Progenitor cell of endocrine pancreas (in vitro differentiated cells): ENCODE measurements around the gene VWA7. TPM values are rescaled to one million over a fixed set of nuclear protein-coding genes. Genes with fewer than 3 reads are reported as not detected.

Experiments
- DNase-seq: peaks from one replicate; pipeline ENCODE4 v3.0.0; 2021; ENCODE audit warnings: low spot score; ENCODE audit not compliant: unreplicated experiment
- H3K27ac Mint-ChIP-seq: 2 replicates; pipeline ENCODE4 v1.8.0; 2021; ENCODE audit warnings: mild to moderate bottlenecking, moderate library complexity, mixed read lengths
- H3K27me3 Mint-ChIP-seq: 2 replicates; pipeline ENCODE4 v1.8.0; 2021; ENCODE audit warnings: mixed read lengths
- H3K36me3 Mint-ChIP-seq: 2 replicates; pipeline ENCODE4 v1.8.0; 2022; ENCODE audit warnings: mixed read lengths; ENCODE audit not compliant: insufficient read depth
- H3K4me1 Mint-ChIP-seq: 2 replicates; pipeline ENCODE4 v1.8.0; 2021; ENCODE audit warnings: low read depth, mixed read lengths
- H3K4me3 Mint-ChIP-seq: 2 replicates; pipeline ENCODE4 v1.8.0; 2021; ENCODE audit warnings: low read depth, mild to moderate bottlenecking, moderate library complexity, mixed read lengths
- H3K9me3 Mint-ChIP-seq: 2 replicates; pipeline ENCODE4 v1.8.0; 2021; ENCODE audit warnings: low read depth, mixed read lengths
- total RNA-seq: library from RNA; stranded (reverse); gene quantifications from 2 replicates; pipeline ENCODE4 v1.2.1, GENCODE V29; 2021
- TF ChIP-seq, protein P1 (sequence below): fragments of 200-600 bp; sonication (generic); IDR thresholded peaks from one replicate; pipeline ENCODE4 v1.5.0; 2021; ENCODE audit warnings: antibody characterized with exemption, mild to moderate bottlenecking; ENCODE audit not compliant: unreplicated experiment

The VWA7 gene
- total RNA-seq, 1 donor from 2014 or later, result 11.6 TPM

DNA sequence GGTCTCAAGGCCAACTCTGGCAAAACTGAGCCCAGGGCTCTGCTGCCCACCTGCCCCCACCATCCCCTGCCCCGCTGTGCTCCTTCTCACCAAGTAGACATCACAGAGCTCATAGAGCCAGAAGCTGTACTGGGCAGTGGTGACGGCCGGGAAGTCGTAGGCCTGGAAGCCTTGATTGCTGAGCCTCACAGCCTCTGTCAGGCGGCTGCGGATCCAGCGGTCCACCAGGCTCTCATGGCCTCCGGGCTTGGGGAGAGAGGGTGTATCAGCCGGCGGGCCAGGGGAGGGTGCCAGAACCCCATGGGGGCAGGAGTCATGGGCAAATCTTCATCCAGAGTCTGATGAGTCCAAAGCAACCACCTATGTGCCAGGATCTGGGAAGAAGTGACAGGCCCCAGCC is 2.8 kb upstream of the VWA7 start:
- H3K36me3 Mint-ChIP-seq, result peaks cover 12% of the 10 kb centered on the region
- no peaks in the 10 kb centered on the region for H3K9me3 Mint-ChIP-seq
- H3K27ac Mint-ChIP-seq, result no peak overlapping the region
- TF ChIP-seq, protein P1, sequence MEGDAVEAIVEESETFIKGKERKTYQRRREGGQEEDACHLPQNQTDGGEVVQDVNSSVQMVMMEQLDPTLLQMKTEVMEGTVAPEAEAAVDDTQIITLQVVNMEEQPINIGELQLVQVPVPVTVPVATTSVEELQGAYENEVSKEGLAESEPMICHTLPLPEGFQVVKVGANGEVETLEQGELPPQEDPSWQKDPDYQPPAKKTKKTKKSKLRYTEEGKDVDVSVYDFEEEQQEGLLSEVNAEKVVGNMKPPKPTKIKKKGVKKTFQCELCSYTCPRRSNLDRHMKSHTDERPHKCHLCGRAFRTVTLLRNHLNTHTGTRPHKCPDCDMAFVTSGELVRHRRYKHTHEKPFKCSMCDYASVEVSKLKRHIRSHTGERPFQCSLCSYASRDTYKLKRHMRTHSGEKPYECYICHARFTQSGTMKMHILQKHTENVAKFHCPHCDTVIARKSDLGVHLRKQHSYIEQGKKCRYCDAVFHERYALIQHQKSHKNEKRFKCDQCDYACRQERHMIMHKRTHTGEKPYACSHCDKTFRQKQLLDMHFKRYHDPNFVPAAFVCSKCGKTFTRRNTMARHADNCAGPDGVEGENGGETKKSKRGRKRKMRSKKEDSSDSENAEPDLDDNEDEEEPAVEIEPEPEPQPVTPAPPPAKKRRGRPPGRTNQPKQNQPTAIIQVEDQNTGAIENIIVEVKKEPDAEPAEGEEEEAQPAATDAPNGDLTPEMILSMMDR, result no peak
- no peaks in the 10 kb centered on the region for H3K27me3 Mint-ChIP-seq
- no peak for DNase-seq
- H3K4me1 Mint-ChIP-seq, result peaks cover 12% of the 10 kb centered on the region
- no peak overlapping the region for H3K4me3 Mint-ChIP-seq

DNA sequence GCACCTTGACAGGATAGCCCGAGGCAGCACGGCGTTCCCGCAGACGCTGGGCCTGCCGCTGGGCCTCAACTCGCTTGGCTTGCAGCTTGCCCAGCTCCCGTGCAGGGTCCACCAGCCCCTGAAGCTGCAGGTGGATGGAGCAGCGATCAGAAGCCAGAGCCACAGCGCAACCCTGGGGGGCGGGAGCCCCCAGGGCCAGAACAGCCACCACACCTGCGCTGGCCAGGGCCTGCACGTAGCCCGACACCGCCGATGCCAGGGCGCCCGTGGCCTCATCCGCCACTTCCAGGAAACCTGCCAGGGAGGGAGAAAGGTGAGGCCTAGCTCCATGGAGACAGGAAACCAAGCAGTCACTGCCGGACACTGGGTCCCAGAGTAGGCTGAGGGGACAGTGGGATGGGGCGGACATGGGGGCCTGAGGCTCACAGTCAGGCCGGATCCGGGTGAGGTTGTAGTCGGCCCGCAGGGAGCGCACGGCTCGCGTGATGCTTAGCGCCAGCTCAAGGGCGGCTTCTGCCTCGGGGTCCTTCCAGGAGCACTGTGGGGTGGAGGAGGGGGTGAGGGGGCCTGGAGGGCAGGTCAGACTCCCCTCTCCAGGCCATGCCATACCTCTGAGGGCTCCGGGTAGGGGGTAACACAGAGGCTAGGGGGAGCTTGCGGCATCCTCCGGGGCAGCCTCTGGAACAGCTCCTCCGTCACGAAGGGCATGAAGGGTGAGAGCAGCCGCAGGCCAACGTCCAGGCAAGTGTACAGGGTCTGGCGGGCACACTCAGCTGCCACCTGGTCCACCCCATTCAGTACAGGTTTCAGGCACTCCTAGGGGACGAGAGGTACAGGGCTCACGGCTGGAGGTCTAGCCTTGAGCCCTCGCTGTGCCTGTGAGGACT is 2.1 kb upstream of the VWA7 start:
- H3K27me3 Mint-ChIP-seq, result no peaks in the 10 kb centered on the region
- H3K4me1 Mint-ChIP-seq, result peaks cover 12% of the 10 kb centered on the region
- no peak overlapping the region for H3K4me3 Mint-ChIP-seq
- H3K9me3 Mint-ChIP-seq, result no peaks in the 10 kb centered on the region
- TF ChIP-seq, protein P1, result no peak
- H3K36me3 Mint-ChIP-seq, result peaks cover 6% of the 10 kb centered on the region
- no peak for DNase-seq
- no peak overlapping the region for H3K27ac Mint-ChIP-seq

DNA sequence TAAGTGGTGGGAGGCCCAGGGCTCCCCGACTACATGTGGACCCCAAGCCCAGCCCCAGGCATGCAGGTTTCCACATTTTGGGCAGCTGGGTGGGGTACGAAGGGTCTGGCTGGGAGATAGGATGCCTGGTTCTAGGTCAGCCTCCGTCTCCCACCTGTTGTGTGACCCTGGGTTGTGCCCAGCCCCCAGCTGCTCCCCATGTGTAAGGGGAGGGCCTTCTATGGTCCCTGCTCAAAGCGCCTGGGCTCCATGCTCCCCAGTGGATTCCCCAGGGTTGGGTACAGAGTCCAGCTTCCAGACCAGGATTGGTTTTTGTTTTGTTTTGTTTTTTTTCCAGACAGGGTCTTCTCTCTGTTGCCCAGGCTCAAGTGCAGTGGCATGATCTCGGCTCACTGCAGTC is 1.1 kb upstream of the VWA7 start:
- TF ChIP-seq, protein P1, result no peak
- Mint-ChIP-seq H3K9me3 (no peaks in the 10 kb centered on the region), H3K4me3 (no peak overlapping the region), H3K27me3 (no peaks in the 10 kb centered on the region), H3K27ac (no peak overlapping the region), H3K4me1 (peaks cover 12% of the 10 kb centered on the region), H3K36me3 (peaks cover 5% of the 10 kb centered on the region)
- DNase-seq, result no peak

DNA sequence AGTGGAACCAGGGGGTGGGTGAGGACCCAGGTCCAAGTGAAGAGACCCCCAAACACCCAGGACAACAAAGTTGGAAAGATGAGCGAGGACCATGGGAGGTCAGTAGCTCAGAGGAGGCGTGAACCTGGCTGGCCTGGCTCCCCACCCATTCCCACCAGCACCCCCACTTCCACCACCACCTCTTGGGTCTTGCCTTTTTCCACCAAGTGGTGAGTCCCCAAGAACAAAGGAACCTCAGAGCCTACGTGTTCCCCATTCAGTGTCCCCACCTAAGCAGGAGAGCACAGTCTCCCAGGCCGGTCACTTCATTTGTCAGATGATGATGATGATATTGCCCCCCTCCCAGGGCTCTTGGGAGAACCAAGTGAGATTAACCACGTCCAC is 531 bp upstream of the VWA7 start:
- H3K4me1 Mint-ChIP-seq, result peaks cover 12% of the 10 kb centered on the region
- TF ChIP-seq, protein P1, result no peak

DNA sequence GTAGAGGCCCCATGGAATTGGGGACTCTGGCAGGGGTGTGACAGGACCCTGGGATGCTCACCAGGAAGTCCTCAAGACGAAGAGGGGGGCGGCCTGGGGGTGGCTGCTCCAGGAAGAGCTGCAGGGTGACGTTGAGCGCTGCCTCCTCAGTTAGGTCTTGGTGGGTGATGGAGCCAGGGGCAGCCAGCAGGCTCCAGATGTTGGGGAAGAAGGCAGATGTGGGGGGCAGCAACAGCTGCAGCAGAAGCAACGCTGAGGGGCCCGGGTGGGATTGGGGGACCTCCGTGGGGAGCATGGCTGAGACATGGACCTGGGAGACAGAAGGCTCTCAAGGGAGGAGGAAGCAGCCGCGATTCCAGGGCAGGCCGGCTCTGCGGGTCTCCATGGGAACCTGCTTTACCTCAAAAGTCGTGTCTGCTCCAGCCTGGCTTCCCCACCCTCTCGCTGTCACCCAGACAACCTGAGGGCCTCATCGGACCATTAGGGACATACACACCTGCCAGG is 591 bp downstream of the VWA7 start:
- Mint-ChIP-seq H3K4me3 (peak overlapping the region; percentile 38), H3K36me3 (peaks cover 3% of the 10 kb centered on the region), H3K4me1 (peaks cover 12% of the 10 kb centered on the region), H3K9me3 (no peaks in the 10 kb centered on the region), H3K27ac (peak overlapping the region; percentile 89), H3K27me3 (no peaks in the 10 kb centered on the region)
- TF ChIP-seq, protein P1, result no peak
- DNase-seq, result no peak

More for the DNA sequence above, 531 bp upstream of the VWA7 start:
- DNase-seq, result no peak
- Mint-ChIP-seq H3K9me3 (no peaks in the 10 kb centered on the region), H3K36me3 (peaks cover 3% of the 10 kb centered on the region), H3K27me3 (no peaks in the 10 kb centered on the region), H3K4me3 (no peak overlapping the region), H3K27ac (peak overlapping the region; percentile 89)
